HL-60/S4 (cell line): ENCODE measurements around the gene ANKRD34C.

Experiments
- in situ Hi-C: fragments of 300-500 bp; cut with MboI; formaldehyde crosslinking; loops from 2 replicates; pipeline ENCODE4 v1.14.3; 2022; ENCODE audit warnings: low sequenced_read_pairs

Gene ANKRD34C

DNA sequence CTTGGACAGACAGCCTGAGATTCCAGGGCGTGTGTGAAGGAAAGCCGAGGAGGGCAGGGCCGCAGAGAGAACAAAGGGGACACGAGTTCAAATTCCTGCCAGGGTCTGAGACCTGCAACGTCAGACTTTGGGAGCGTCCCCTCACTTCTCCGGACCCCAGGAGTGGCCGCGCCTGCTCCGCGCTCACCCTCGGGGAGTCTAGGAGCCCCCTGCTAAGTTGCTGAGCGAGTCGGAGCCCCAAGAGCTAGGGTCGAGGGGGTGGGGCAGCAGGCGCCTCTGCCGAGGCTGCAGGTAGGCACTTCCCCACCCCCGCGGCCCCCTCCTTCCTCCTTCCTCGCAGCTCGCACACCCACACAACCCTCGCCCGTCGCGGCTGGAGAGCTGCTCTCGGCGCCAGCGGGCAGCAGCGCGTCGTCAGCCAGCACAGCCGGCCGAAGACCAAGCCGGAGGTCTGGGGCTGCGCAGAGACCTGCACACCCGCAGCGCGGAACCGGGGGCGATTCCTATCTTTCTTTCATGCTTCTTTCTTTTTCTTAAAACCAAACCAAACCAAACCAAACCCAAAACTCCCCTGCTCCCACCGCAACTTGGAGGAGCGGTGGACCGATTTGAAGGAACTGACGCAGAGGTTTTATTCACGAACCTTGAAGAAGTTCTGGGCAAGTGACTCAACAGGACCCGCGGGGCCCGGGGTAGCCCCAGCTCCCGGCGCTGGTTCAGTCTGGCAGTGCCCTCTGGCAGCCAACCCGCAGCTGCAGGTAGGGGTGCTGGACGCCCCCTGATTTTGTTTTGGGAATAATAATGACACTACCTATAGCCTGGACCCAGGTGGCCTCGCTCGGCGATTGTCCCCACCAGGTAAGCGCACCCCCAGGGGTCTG, at the start of gene ANKRD34C:
TSS of gene ANKRD34C (plus strand) at position 352 of the 881 bp plus-strand sequence. CDS start 10,563 bp downstream, outside the sequence.
- in situ Hi-C loops = no loop called here

DNA sequence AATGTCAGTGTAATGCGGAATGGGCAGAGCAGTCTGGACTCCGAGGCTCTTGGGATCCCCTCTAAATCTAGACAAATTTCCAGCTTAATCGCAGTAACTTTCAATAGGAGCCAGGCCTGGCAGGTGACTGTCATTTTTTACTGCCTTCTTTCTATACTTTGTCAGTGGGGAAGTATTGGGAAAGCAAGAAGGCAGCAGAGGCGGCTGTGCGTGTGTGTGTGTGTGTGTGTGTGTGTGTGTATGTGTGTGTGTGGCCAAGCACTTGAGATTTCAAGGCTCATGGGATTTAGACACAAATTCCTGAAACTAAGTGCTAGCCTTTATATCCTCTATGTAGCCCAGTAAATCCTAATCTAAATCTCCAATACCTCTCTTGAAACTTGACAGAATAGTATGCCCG, 49.3 kb upstream of the ANKRD34C start:
- in situ Hi-C loops = no loop called here

DNA sequence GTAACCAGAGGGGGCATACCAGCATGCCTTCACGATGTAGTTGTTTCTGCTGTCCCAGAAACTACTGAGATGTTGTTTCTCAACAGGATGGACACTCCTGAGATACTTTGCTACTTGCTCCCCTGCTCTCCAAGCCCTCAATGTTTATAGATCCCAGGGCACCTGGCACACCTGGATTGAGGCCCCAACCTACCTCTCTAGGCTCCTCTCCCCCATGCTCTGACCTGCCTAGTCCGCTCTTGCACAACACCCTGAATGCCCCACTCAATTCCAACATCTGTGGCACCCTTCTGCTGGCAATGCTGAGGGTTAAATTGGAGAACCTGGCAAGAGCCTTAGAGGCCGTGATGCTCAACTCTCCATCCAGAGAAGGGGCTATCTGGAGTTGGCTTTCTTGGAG, 42.5 kb upstream of the ANKRD34C start:
- in situ Hi-C loops = no loop called here

DNA sequence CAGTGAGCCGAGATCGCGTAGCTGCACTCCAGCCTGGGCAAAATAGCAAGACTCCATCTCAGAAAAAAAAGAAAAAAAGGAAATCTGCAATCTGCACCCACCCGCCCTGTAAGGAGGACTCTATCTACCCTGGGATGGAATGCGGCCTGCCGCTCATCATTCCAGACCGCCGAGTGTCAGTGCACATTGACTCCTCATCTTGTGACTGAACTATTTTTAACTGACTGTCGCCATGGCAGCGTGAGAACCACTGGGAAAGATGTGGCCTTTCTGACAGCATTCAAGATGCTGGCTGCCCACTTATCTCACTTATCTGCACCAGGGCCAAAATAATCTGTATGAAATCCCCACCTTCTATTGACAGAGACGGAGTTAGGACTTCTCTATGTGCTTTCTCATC, 38.8 kb upstream of the ANKRD34C start:
- in situ Hi-C loops = no loop called here

DNA sequence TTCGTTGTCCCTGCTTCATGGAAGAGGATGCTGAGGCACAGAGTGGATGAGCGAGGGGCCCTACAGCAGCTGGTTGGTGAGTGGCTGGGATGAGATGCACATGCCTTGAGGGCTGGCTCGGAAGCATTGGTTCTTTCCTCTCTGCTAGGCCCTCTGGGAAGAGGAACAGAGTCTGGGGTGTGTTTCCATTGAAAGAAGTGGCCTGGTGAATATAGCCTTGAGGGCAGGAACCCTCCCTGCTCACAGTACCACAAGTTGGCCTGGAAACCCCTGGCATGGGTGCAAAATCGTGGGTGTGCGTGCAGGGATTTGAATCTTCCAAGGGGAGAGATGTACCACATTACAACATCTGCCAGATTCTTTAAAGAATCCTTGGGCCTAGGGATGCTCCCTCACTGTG, 37.6 kb upstream of the ANKRD34C start:
- in situ Hi-C loops = no loop called here

DNA sequence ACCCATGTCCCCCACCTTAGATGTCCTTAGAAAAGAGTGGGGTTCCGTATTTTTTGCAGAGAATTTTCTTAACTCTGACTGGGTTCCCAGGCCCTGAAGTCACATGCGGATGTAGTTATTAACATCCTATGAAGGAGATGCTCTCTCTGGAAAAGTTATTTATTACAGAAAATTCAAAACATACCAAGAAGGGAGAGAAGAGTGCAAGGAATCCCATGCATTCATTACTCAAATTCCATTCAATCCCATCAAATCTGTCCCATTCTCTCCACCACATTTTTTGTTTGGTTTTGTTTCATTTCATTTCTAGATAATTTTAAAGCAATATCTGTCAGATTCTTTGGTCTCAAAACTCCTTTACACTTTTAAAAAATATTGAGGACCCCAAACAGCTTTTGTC, 34.3 kb upstream of the ANKRD34C start:
- in situ Hi-C loops = no loop called here

DNA sequence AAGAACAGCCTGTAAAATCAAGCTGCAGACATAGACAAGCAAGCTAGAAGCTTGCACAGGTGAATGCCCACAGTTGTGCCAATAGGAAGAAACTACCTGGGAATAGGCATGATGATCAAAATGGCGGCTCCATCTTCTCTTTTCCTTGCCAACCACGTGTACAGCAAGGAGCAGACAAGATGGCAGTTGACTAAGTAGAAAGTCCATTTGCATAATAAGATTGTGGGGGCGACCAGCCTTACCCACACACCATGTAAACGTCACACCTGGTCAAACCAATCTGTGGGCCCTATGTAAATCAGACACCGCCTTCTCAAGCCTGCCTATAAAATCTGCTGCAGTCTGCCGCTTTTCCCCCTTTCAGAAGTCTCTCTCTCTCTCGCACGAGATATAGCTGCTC, 25.1 kb upstream of the ANKRD34C start:
- in situ Hi-C loops = no loop called here

DNA sequence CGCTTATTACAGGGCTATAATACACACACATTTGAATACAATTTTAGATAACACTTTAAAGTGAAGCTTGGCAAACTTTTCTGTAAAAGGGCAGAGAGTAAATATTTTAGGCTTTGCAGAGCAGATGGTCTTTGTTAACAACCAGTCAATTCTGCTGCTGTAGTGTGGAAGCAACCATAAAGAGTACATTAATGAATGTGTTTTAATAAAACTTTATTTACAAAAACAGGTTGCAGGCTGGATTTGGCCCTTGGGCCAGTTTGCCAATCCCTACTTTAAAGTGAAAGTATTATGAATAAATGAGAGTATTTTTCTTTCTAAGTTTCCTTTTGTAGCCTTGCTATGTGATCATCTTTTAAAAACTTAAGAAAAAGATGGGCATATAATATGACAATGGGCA, 20.7 kb upstream of the ANKRD34C start:
- in situ Hi-C loops = no loop called here

DNA sequence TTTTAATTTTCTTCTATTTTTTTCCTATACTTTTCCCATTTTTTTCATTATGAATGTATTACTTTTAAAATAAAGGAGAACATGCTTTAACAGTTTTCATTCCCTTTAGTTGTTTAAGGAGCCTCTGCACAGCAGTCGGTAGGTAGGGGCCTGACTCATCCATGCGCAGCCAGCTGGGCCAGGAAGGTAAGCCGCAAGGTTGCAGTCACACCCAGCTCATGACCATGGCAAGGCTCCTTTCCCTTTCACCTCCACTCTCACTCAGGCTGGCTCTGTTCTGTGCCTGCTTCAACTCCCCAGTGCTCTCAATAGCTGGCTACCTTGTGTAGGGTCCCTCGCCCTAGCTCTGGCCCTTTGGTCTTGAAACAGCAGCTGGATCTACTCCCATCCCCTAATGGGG, 17.4 kb upstream of the ANKRD34C start:
- in situ Hi-C loops = no loop called here

DNA sequence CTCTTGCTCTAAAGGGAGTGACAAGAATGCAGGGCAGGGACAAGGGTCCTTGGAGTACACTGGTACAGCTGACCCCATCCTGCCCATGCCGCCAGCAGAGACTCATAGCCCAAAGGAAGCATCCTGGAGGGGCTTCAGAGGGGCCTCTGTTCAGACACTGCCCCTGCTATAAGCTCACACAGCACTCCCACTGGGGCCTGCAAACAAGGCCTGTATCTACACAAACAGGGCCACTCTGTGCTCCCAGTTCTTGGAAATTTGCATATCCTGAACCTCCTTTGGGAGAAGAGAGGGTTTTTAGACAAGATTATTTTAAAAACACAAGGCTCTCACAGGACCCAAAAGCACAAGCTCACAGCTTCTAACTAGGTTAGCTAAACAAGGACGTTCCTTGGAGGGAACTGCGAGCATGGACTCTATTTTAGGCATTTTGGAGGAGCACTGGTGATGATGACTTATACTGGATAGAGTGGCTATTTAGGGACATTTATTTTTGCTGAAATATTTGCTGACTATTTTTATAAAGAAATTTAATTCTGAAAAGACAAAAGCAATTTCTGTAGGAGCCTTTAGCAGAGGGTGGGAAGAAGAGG, 16.4 kb upstream of the ANKRD34C start:
- in situ Hi-C loops = no loop called here

DNA sequence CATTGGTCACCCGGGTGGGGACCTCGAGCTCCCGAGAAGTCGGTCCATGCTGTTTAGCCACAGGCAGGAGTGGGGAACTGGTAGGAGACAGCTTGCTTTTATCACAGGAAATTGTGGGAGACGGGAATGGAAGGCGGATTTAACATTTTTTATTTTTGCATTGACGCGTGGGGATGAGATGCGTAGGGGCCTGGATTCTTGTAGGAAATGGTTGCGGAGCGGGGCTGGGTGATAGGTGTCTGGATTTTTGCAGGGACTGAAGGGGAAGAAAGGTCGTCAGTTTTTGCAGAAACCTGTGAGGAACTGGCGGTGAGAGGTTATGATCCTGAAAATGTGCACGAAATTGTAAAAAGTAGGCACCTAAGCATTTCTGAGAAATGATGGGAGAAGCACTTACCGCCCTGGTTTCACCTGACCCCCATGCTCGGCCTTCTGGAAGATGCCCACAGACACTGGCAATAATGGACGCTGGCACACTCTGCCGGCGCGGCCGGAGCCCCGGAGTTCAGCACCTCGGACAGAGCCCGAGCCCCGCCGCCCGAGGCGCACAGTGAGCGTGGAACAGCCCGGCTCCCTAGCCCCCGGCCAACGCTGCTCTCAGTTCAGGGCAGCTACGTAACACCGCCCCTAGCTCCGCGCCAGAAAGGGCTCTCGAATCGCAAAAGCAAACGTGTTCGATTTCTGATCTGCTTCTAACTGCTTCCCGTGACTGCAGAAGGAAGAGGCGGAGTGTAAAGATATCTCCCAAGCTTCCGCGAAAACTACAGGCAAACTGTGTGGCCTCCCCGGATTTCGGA, 928 bp downstream of the ANKRD34C start:
- in situ Hi-C loops = no loop called here

DNA sequence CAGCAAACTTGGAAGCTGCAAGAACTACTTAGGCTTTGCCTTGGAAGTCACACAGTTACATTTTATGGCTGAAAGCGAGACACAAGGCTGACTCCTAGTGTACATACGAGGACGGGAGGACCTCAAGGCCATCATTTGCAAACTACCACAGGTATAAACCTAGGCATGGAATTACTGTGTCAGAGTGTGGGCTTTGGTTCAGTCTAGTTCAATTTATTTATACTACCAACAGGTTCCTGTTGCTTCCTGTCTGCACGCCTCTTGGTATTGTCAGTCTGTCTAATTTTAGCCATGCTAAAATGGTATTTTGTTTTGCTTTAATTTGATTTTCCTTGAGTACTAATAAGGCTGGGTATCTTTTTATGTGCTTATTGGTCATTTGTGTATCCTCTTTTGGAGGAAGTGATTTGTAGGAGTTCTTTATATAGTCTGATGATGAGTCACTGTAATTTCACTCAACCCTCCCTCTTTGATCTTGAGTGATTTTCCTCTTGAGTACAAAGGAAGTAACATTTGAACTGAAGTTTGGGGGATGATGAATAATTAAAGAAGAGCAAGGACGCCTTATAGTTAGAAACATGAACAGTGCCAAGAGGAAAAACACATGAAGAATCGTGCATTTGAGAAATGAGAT, 8.2 kb downstream of the ANKRD34C start:
- in situ Hi-C loops = no loop called here

DNA sequence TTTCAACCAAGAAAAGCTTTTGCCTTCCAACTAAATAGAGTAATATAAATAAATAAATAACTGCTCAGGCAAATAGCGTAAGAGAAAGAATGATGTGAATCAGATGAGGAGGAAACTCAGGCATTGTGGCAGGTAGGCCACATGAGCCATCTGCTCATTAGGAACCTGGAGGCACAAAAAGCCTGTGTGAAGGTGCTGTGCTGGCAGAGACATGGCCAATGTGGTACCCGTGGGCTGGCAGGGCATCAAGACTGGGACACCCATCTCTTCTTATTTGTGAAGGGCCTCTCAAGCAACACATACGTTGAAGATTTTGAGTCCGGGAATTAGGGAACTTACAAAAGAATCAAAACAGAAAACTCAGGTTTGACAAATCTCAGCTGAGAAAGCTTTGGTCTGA, 9.5 kb downstream of the ANKRD34C start:
- in situ Hi-C loops = no loop called here

DNA sequence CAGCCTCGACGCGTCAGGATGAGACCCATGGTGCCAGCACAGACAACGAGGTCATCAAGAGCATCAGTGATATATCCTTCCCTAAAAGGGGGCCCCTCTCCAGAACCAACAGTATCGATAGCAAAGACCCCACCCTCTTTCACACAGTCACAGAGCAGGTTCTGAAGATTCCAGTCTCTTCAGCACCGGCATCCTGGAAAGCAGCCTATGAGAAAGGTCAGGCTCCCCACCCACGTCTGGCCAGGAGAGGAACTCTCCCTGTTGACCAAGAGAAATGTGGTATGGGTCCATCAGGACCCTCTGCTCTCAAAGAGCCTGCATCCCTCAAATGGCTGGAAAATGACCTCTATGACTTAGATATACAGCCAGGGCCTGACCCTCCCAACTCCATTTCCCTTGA, 11.6 kb downstream of the ANKRD34C start:
- in situ Hi-C loops = no loop called here

DNA sequence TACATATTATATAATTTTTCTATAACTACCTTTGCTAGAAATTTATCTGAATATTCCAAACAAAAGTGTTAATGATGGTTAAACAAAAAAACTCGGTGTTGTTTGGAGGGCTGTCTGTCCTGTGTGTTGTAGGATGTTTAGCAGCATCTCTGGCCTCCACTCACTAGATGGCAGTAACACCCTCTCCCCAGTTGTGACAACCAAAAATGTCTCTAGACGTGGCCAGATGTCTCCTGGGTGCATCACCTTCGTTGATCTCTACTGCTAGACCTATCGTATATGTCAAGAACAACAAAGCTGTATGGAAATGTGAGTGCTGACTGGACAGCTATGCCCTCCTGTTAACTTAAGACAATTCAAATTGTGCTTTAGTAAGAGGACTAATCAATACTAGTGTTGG, 14.1 kb downstream of the ANKRD34C start:
- in situ Hi-C loops = no loop called here

DNA sequence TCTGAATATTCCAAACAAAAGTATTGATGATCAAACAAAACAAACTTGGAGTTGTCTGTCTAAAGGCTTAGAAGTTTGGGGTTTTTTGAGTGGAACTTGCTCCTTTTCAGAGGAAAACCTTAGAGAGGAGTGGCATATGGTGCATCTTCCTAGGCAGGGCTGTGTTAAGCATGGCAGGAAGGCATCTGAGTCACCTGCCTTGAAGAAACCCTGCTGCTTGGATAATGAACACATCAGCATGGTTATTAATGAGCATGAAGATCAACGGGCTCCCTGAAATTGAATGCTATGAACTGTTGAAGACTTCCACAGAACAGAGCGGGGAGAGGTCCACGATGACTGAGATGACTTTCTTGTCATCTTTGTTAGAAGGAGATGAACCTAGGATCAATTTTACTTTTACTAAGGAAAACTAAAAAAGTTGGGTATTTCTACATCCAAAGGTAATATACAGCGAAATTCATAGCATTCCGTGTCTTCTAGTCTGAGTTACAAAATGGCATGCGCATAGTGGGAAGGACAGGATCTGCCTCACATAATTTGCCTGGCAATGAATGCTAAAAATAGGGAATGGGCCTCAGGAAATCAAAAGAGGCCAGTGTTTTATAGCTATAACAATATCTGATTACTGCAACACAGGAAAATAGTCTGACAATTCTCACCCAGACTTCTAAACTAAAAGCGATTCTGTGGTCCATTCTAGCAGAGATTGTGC, 16.8 kb downstream of the ANKRD34C start:
- in situ Hi-C loops = no loop called here

DNA sequence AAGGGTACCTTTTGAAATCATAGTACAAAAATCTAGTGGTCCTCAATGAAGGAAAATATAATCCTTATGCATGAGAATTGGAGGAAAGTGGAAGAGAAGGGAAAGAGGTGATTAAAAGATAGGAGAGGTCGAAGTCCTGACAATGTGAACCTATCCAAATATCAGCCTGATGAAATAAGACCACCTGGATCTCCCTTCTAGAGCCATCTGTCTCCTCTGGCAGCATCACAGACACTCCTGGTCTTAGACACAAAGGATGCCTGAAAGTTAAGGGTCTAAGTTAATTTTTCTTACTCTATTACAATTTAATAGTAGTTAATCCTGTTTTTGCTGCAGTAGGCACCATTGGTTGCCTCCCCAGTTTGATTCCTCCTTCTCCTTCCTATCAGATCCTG, 17.3 kb downstream of the ANKRD34C start:
- in situ Hi-C loops = no loop called here

DNA sequence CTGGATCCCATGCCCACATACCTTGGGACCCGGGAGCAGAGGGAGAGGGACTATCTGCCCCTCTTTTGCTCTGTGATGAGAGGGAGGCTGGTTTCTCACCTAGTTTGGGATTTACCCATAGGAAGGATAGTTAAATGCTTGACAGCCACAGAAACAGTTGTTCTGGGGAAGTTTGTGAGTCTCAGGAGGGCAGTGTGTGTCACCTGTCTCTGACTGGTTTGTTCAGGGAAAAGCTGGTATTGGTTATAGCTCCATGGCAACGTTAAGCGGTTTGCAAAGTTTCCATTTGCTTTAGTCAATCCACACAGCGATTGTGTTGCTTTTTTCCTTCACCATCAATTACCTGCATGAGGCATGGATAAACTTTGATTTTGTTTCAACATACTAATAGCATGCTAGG, 24.7 kb downstream of the ANKRD34C start:
- in situ Hi-C loops = no loop called here

DNA sequence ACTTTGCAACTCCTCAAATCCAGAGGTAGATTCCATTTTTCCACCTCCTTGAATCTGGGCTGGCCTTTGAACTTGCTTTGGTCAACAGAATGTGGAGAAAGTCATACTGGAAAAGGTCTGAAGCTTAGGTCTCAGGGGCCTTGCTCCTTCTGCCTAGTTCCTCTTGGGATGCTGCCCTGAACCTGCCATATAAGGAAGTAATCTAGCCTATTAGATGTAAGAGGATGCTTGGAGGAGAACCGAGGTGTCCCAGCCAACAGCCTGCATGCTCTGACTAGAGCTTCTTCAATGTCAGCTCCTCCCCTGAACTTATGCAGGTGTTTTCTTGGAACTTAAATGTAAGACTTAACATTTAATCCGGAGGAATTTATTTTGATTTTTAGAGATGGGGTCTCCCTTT, 26.4 kb downstream of the ANKRD34C start:
- in situ Hi-C loops = no loop called here

DNA sequence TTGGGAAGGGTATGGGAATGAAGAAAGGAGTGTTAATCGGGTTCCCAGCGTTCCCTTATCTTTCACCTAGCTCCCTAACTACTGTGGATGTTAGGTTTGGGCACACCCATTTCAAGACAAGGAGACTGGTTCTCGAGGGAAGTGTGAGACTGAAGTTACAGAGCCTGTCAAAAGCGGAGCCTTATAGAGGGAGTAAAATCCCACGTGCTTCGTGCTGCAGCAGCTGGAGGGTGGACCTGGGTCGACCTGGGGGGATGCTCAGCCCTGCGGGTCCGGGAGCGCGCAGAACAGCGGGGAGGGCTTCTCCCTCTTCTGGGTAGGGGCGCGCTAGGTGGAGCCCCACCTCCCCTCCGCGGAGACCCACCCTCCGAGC, 28.1 kb downstream of the ANKRD34C start:
- in situ Hi-C loops = no loop called here
